Thyroid gland (tissue), 4 donors: ENCODE data around the gene AADAT. TPM values are rescaled to one million over a fixed set of nuclear protein-coding genes. Genes with fewer than 3 reads are reported as not detected.
"Not testable (repeated sequence)": the region's sequence is repeated elsewhere in the genome, so short reads cannot be mapped to it uniquely, and the experiment has no call there.

Experiments used
- DNase-seq, 2 donors: peaks; one replicate each; pipeline ENCODE4 v3.0.0-alpha.2; 2019
- H3K27ac ChIP-seq, 3 donors: fragments of 200-600 bp; sonication (generic); 1 replicate in 2 of 3; 2 replicates in 1 of 3; pipeline ENCODE4 v1.5.1; 2016 to 2019; ENCODE audit warnings: mild to moderate bottlenecking in 1 of 3, moderate library complexity in 1 of 3
- H3K27me3 ChIP-seq: fragments of 200-600 bp; sonication (generic); one replicate; pipeline ENCODE4 v1.5.1; 2019
- H3K36me3 ChIP-seq, 2 donors: fragments of 200-600 bp; sonication (generic); one replicate each; pipeline ENCODE4 v1.5.1; 2016 to 2019
- H3K4me1 ChIP-seq, 2 donors: fragments of 200-600 bp; sonication (generic); one replicate each; pipeline ENCODE4 v1.5.1; 2017 to 2019
- H3K4me3 ChIP-seq, 3 donors: fragments of 200-600 bp; sonication (generic); replicated peaks in 1 of 3; 1 replicate in 2 of 3; 2 replicates in 1 of 3; pipeline ENCODE4 v1.5.1; 2016; ENCODE audit warnings: mild to moderate bottlenecking in 1 of 3
- H3K9me3 ChIP-seq: fragments of 200-600 bp; sonication (generic); one replicate; pipeline ENCODE4 v1.5.1; 2017
- POLR2A ChIP-seq, 2 donors: fragments of 450-650 bp; IDR thresholded peaks; one replicate each; pipeline ENCODE4 v1.6.1; 2017; ENCODE audit warnings: antibody characterized with exemption in 2 of 2, mild to moderate bottlenecking in 2 of 2, moderate library complexity in 1 of 2
- WGBS, 2 donors: methylation state at CpG; one replicate each; pipeline ENCODE4 v1.1.5; 2017; 5-methylcytosine and 5-hydroxymethylcytosine counted together
- intact Hi-C: fragments of 100-400 bp; cut with DNase I; formaldehyde crosslinking; loops from one replicate; pipeline ENCODE4 v1.15.1; 2023
- total RNA-seq, 4 donors: library from RNA; depleted of rRNA; stranded (reverse); fragments of >200 nt; gene quantifications; one replicate each; pipeline ENCODE4 v1.2.3, GENCODE V29; 2016
- TF ChIP-seq, protein P1 (sequence below), 6 experiments: fragments of 200-600 bp in 3 of 6; fragments of 450-650 bp in 3 of 6; sonication (generic) in 3 of 6; IDR thresholded peaks; one replicate each; pipeline ENCODE4 v1.5.1; 2016 to 2019; ENCODE audit warnings: antibody characterized with exemption in 6 of 6, mild to moderate bottlenecking in 2 of 6, inconsistent platforms in 1 of 6, moderate library complexity in 1 of 6

Gene AADAT
- total RNA-seq, 4 donors from 2014 or later, result 5.7 to 12.1 (median 8.9) TPM

DNA sequence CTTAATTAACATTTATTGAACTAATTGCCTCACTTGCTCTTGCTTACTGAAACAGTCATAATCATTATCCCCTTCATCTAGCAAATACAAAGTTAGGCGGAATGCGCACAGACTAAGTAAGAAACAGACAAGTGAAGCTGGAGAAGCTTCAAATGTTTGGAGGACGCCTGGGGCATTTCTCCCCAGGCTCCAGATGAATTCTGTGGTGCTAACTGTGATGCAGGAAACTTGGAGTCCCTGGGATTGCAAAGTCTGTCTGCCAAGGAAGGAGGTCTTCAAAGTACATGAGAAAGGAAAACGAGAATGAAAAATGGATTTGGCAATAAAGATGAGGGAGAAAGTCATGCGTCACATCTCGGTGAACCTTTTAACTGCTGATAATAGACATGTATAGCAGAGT lies 40.0 kb downstream of the AADAT start:
- no peak overlapping the region for H3K4me3 ChIP-seq
- no peaks in the 10 kb centered on the region for H3K4me1 ChIP-seq
- H3K27ac ChIP-seq, result no peak overlapping the region
- DNase-seq, result no peak
- H3K36me3 ChIP-seq, result no peaks in the 10 kb centered on the region
- no peaks in the 10 kb centered on the region for H3K9me3 ChIP-seq
- 75 to 78% methylated on average over 6 of the region's 6 CpGs for WGBS, 2 donors
- TF ChIP-seq POLR2A (IDR thresholded peaks at IDR 0.05), result no peak
- TF ChIP-seq, protein P1, sequence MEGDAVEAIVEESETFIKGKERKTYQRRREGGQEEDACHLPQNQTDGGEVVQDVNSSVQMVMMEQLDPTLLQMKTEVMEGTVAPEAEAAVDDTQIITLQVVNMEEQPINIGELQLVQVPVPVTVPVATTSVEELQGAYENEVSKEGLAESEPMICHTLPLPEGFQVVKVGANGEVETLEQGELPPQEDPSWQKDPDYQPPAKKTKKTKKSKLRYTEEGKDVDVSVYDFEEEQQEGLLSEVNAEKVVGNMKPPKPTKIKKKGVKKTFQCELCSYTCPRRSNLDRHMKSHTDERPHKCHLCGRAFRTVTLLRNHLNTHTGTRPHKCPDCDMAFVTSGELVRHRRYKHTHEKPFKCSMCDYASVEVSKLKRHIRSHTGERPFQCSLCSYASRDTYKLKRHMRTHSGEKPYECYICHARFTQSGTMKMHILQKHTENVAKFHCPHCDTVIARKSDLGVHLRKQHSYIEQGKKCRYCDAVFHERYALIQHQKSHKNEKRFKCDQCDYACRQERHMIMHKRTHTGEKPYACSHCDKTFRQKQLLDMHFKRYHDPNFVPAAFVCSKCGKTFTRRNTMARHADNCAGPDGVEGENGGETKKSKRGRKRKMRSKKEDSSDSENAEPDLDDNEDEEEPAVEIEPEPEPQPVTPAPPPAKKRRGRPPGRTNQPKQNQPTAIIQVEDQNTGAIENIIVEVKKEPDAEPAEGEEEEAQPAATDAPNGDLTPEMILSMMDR (IDR thresholded peaks at IDR 0.05), result no peak
- H3K27me3 ChIP-seq, result no peaks in the 10 kb centered on the region
- intact Hi-C loops, result loop anchor here (5.0 to 10.0 kb wide), 2 partner anchors 242 to 435 kb away; partner anchors contain the start of gene NEK1

DNA sequence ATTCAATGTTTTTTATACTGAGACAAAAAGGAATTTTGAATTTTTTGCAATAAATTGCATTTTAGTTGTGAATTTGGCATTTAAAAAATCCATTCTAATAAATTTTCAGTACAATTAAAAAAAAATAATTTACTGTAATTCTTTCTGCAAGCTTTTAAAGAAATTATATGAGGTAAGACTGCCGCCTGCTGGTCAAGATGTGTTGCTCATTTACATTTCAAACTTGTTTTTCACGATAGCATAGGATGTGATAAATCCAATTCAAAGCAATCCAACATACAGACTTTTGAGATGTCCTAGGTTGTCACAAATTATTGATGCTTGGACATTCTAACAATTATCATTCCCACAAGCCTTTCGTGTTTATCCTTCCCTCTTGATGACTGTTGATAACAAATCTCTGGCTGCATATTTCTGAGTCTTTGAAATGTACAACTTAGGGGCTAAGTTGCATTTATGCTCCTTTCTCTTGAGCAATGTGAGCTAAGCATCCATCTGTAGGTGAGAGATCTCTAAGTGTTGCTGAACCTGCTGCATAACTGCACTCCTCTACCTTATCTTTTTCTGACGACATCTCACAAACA lies 41.9 kb downstream of the AADAT start:
- Histone ChIP-seq H3K27ac (no peak overlapping the region), H3K9me3 (no peaks in the 10 kb centered on the region), H3K4me3 (no peak overlapping the region), H3K27me3 (no peaks in the 10 kb centered on the region), H3K4me1 (no peaks in the 10 kb centered on the region), H3K36me3 (no peaks in the 10 kb centered on the region)
- TF ChIP-seq, protein P1 (IDR thresholded peaks at IDR 0.05), result peak in 5 of 6 experiments; percentile 55 to 83 (median 76)
- no peak for TF ChIP-seq POLR2A (IDR thresholded peaks at IDR 0.05)
- intact Hi-C loops, result loop anchor here (10.0 kb wide), 1 partner anchor 433 kb away; the partner anchor contains the start of gene NEK1
- 24 to 25% methylated on average over 4 of the region's 4 CpGs for WGBS, 2 donors
- peak; percentile 57 to 64 for DNase-seq

DNA sequence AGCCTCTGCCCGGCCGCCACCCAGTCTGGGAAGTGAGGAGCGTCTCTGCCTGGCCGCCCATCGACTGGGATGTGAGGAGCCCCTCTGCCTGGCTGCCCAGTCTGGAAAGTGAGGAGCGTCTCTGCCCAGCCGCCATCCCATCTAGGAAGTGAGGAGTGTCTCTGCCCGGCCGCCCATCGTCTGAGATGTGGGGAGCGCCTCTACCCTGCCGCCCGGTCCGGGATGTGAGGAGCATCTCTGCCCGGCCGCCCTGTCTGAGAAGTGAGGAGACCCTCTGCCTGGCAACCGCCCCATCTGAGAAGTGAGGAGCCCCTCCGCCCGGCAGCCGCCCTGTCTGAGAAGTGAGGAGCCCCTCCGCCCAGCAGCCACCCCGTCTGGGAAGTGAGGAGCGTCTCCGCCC lies 43.6 kb downstream of the AADAT start:
- DNase-seq, H3K27ac ChIP-seq, H3K4me1 ChIP-seq, H3K27me3 ChIP-seq, H3K9me3 ChIP-seq, H3K4me3 ChIP-seq, H3K36me3 ChIP-seq: not testable (repeated sequence)
- intact Hi-C loops, result loop anchor here (10.0 kb wide), 1 partner anchor 431 kb away; the partner anchor contains the start of gene NEK1
- 98% methylated on average over 9 of the region's 24 CpGs; no CpG with 5 or more reads in 1 of the 2 donors for WGBS, 2 donors

DNA sequence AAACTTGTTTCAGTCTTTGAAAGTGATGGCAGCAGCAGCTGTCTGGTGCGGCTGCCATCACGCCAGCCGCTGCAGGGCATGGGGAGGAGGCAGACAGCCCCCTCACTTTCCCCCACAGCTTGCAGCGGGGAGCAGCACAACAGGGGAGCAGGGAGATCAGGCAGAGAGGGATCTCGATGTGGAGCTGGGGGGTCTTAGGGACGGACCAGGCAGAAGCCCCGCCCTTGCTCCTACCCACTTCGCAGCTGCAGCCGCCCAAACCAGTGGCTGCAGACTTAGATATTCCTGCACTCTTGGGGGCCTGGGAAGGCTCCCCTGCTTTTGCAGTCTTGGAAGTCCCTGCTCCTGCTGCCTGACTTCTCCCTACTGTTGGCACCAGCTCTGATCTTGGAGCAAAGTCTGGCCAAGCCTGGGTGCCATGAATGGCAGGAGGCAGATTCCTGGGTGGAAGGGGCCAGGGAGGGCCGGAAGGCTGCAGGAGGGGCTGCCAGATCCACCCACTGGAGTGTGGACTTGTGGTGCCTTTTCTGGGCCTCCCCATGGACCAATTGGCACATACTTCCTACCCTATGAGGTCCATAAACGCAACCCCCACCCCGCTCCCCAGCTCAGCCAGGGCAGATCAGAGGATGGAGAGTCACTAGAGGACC lies 49.6 kb downstream of the AADAT start:
- Histone ChIP-seq H3K4me3 (no peak overlapping the region), H3K27ac (no peak overlapping the region), H3K9me3 (no peaks in the 10 kb centered on the region), H3K4me1 (no peaks in the 10 kb centered on the region), H3K27me3 (no peaks in the 10 kb centered on the region), H3K36me3 (no peaks in the 10 kb centered on the region)
- TF ChIP-seq, protein P1 (IDR thresholded peaks at IDR 0.05), result no peak
- no peak for TF ChIP-seq POLR2A (IDR thresholded peaks at IDR 0.05)
- no peak for DNase-seq
- 86 to 91% methylated on average over 12 of the region's 12 CpGs for whole genome bisulfite sequencing, 2 donors
- intact Hi-C loops, result loop anchor here (10.0 kb wide), 1 partner anchor 425 kb away; the partner anchor contains the start of gene NEK1

- Histone ChIP-seq H3K4me1 (no peaks in the 10 kb centered on the region), H3K36me3 (no peaks in the 10 kb centered on the region), H3K27ac (no peak overlapping the region), H3K27me3 (no peaks in the 10 kb centered on the region), H3K9me3 (no peaks in the 10 kb centered on the region), H3K4me3 (no peak overlapping the region)
- TF ChIP-seq POLR2A (IDR thresholded peaks at IDR 0.05), result no peak
- TF ChIP-seq, protein P1 (IDR thresholded peaks at IDR 0.05), result no peak
- no peak for DNase-seq
- intact Hi-C loops, result no loop called here
- 52 to 62% methylated on average over 4 of the region's 4 CpGs for WGBS, 2 donors
Measured at GRCh38 chr4:170038769-170039168, 51.0 kb downstream of the AADAT start.
